Fibroblast of skin of right quadriceps (primary cell): ENCODE results near the gene ANXA4.

Source experiments
- DNase-seq: peaks from one replicate; pipeline ENCODE4 v3.0.0-alpha.2; 2013

The ANXA4 gene

DNA sequence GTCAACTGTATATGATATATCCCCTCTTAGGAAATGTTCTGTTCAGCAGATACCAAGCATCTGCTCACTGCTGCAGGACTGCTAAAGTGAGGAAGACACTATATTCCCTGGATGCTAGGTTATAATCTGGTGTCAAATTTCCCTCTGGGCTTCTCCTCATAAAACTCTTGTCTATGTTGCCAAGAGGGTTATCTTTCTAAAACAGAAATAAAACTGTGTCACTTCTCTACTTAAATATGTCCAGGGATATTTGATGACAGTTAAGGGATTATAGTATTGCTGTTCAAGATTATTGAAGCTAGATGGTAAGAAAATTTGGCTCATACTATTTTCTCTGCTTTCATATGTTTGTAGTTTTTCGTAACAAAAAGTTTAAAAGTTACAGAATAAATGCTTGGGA lies 121.4 kb downstream of the ANXA4 start:
- DNase-seq: no peak
